Ishikawa (cell line): ENCODE measurements around the gene OSBPL6.

ENCODE experiments used
- FOXM1 ChIP-seq: IDR thresholded peaks from 2 replicates; pipeline ENCODE4 v1.6.1; 2012; ENCODE audit warnings: low read depth, borderline replicate concordance
- TCF12 ChIP-seq: IDR thresholded peaks from 2 replicates; pipeline ENCODE4 v1.6.1; 2012; ENCODE audit warnings: low read depth
- USF1 ChIP-seq: IDR thresholded peaks from 2 replicates; pipeline ENCODE4 v1.6.1; 2012
- YY1 ChIP-seq: IDR thresholded peaks from 2 replicates; pipeline ENCODE4 v1.6.1; 2012; ENCODE audit warnings: low read depth

DNA sequence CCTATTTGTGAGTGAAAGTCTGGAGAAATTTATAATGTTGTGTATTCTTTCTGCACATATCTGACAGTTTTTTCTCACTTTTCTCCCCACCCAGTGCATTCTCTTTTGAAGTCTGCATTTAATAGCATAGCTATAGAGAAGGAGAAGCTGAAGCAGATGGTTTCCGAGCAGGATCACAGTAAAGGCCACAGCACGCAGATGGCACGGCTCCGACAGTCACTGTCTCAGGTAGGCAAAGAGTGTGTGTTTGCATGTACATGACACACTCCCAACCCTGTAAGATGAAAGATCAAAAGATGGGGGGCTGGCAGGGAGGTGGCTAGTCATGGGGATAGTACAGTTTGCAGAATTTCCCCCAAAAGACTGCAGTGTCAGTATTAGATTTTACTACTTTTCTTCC lies 167.3 kb downstream of the OSBPL6 start:
- TF ChIP-seq USF1 (no peak), FOXM1 (no peak), YY1 (no peak), TCF12 (no peak)
